HCT116 (cell line): ENCODE measurements around the gene KRTAP13-4.

ENCODE experiments used
- CEBPB ChIP-seq: IDR thresholded peaks from 2 replicates; pipeline ENCODE4 v1.6.1; 2012; ENCODE audit warnings: low read depth
- CTCF ChIP-seq, 3 experiments: fragments of 200-600 bp in 1 of 3; sonication (generic) in 1 of 3; IDR thresholded peaks in 2 of 3; conservative IDR thresholded peaks in 1 of 3; 2 replicates each; pipeline ENCODE4 v1.5.1; 2012 to 2017; ENCODE audit warnings: low read depth in 2 of 3, low read length in 2 of 3, antibody characterized with exemption in 1 of 3, borderline replicate concordance in 1 of 3, control low read depth in 1 of 3, mild to moderate bottlenecking in 1 of 3, mixed read lengths in 1 of 3, mixed run types in 1 of 3, moderate library complexity in 1 of 3; ENCODE audit not compliant: insufficient read depth in 1 of 3
- JUND ChIP-seq: IDR thresholded peaks from 2 replicates; pipeline ENCODE4 v1.6.1; 2012
- REST ChIP-seq: IDR thresholded peaks from 2 replicates; pipeline ENCODE4 v1.6.1; 2012; ENCODE audit warnings: low read depth
- SIN3A ChIP-seq: IDR thresholded peaks from 2 replicates; pipeline ENCODE4 v1.6.1; 2012; ENCODE audit warnings: low read depth
- SRF ChIP-seq: IDR thresholded peaks from 2 replicates; pipeline ENCODE4 v1.6.1; 2012; ENCODE audit warnings: low read depth
- YY1 ChIP-seq: IDR thresholded peaks from 2 replicates; pipeline ENCODE4 v1.6.1; 2011; ENCODE audit warnings: low read length, low read depth, moderate library complexity, mild to moderate bottlenecking; ENCODE audit not compliant: insufficient replicate concordance; ENCODE audit errors: extremely low read depth

GRCh38 chr21:30437010-30437565, 7.1 kb downstream of the KRTAP13-4 start:
- TF ChIP-seq CTCF (IDR thresholded peaks at IDR 0.05 in 2 of 3, conservative IDR thresholded peaks at IDR 0.05 in 1 of 3; ENCODE audit: borderline replicate concordance in 1 of 3, insufficient read depth in 1 of 3, low read depth in 2 of 3, low read length in 2 of 3) (no peak), SIN3A (no peak), REST (no peak), YY1 (no peak), CEBPB (no peak), JUND (no peak), SRF (no peak)
